WI38 (cell line): ENCODE results near the gene FKBP1B.
"Not testable (repeated sequence)": the region's sequence is repeated elsewhere in the genome, so short reads cannot be mapped to it uniquely, and the experiment has no call there.

Experiments used
- H3K4me3 ChIP-seq: 2 replicates; pipeline ENCODE4 v1.5.1; 2011; ENCODE audit warnings: low read depth, mild to moderate bottlenecking, control low read depth, low read length
- CTCF ChIP-seq: IDR thresholded peaks from 2 replicates; pipeline ENCODE4 v1.5.1; 2012; ENCODE audit warnings: low read depth, mild to moderate bottlenecking, control low read depth, low read length

Gene FKBP1B

GRCh38 chr2:24101992-24102391 is 52.5 kb downstream of the FKBP1B start:
- TF ChIP-seq CTCF = no peak
- H3K4me3 ChIP-seq = no peak overlapping the region

- no peak overlapping the region for H3K4me3 ChIP-seq
- TF ChIP-seq CTCF = no peak
Observed at GRCh38 chr2:24102677-24103076, 53.1 kb downstream of the FKBP1B start.

- H3K4me3 ChIP-seq = no peak overlapping the region
- no peak for TF ChIP-seq CTCF
Observed at GRCh38 chr2:24104110-24104650, 54.6 kb downstream of the FKBP1B start.

- no peak overlapping the region for H3K4me3 ChIP-seq
- no peak for TF ChIP-seq CTCF
Observed at GRCh38 chr2:24104906-24105305, 55.4 kb downstream of the FKBP1B start.

GRCh38 chr2:24105816-24106215 is 56.3 kb downstream of the FKBP1B start:
- no peak for TF ChIP-seq CTCF
- H3K4me3 ChIP-seq = no peak overlapping the region

- TF ChIP-seq CTCF = no peak
- H3K4me3 ChIP-seq = no peak overlapping the region
Observed at GRCh38 chr2:24106786-24107185, 57.2 kb downstream of the FKBP1B start.

- H3K4me3 ChIP-seq = no peak overlapping the region
- TF ChIP-seq CTCF = no peak
Observed at GRCh38 chr2:24107336-24107735, 57.8 kb downstream of the FKBP1B start.

GRCh38 chr2:24109431-24109830 is 59.9 kb downstream of the FKBP1B start:
- not testable (repeated sequence) for H3K4me3 ChIP-seq
